Chondrocyte (in vitro differentiated cells): Measurements from ENCODE around the gene SNRNP25. TPM values are rescaled to one million over a fixed set of nuclear protein-coding genes. Genes with fewer than 3 reads are reported as not detected.

ENCODE experiments used
- DNase-seq: peaks from one replicate; pipeline ENCODE4 v3.0.0; 2021; ENCODE audit warnings: mixed read lengths, low spot score
- H3K27ac Mint-ChIP-seq: one replicate; pipeline ENCODE4 v1.8.0; 2021; ENCODE audit warnings: mild to moderate bottlenecking, moderate library complexity, mixed read lengths; ENCODE audit not compliant: unreplicated experiment
- H3K27me3 Mint-ChIP-seq: 2 replicates; pipeline ENCODE4 v1.8.0; 2021; ENCODE audit warnings: low read depth, mixed read lengths
- H3K36me3 Mint-ChIP-seq: 2 replicates; pipeline ENCODE4 v1.8.0; 2021; ENCODE audit warnings: low read depth, mixed read lengths
- H3K4me1 Mint-ChIP-seq: 2 replicates; pipeline ENCODE4 v1.8.0; 2021; ENCODE audit warnings: low read depth, mild to moderate bottlenecking, mixed read lengths
- H3K4me3 Mint-ChIP-seq: one replicate; pipeline ENCODE4 v1.8.0; 2021; ENCODE audit warnings: mild to moderate bottlenecking, moderate library complexity, mixed read lengths; ENCODE audit not compliant: unreplicated experiment
- H3K9me3 Mint-ChIP-seq: 2 replicates; pipeline ENCODE4 v1.8.0; 2021; ENCODE audit warnings: low read depth, mixed read lengths
- CTCF ChIP-seq: fragments of 200-600 bp; sonication (generic); IDR thresholded peaks from 2 replicates; pipeline ENCODE4 v1.5.0; 2021; ENCODE audit warnings: antibody characterized with exemption, mild to moderate bottlenecking, moderate library complexity
- total RNA-seq: library from RNA; stranded (reverse); gene quantifications from 3 replicates; pipeline ENCODE4 v1.2.1, GENCODE V29; 2021

Gene SNRNP25
- total RNA-seq, 1 donor from 2014 or later: 28.0 TPM

- H3K9me3 Mint-ChIP-seq: no peaks in the 10 kb centered on the region
- H3K4me3 Mint-ChIP-seq: no peak overlapping the region
- peaks cover 34% of the 10 kb centered on the region for H3K36me3 Mint-ChIP-seq
- H3K27me3 Mint-ChIP-seq: no peaks in the 10 kb centered on the region
- no peak for DNase-seq
- TF ChIP-seq CTCF: no peak
- peaks cover 16% of the 10 kb centered on the region for H3K4me1 Mint-ChIP-seq
- peak overlapping the region; percentile 59 for H3K27ac Mint-ChIP-seq
Observed at GRCh38 chr16:57711-58110, 4.1 kb downstream of the SNRNP25 start.

GRCh38 chr16:58491-59439, 5.1 kb downstream of the SNRNP25 start:
- H3K4me1 Mint-ChIP-seq: peaks cover 8% of the 10 kb centered on the region
- no peak overlapping the region for H3K4me3 Mint-ChIP-seq
- no peak for DNase-seq
- no peak for TF ChIP-seq CTCF
- no peaks in the 10 kb centered on the region for H3K27me3 Mint-ChIP-seq
- peaks cover 34% of the 10 kb centered on the region for H3K36me3 Mint-ChIP-seq
- H3K9me3 Mint-ChIP-seq: no peaks in the 10 kb centered on the region
- H3K27ac Mint-ChIP-seq: no peak overlapping the region

GRCh38 chr16:59440-60059, 5.9 kb downstream of the SNRNP25 start:
- H3K27ac Mint-ChIP-seq: no peak overlapping the region
- H3K36me3 Mint-ChIP-seq: peaks cover 36% of the 10 kb centered on the region
- no peak overlapping the region for H3K4me3 Mint-ChIP-seq
- peaks cover 3% of the 10 kb centered on the region for H3K4me1 Mint-ChIP-seq
- H3K27me3 Mint-ChIP-seq: no peaks in the 10 kb centered on the region
- TF ChIP-seq CTCF: no peak
- DNase-seq: no peak
- no peaks in the 10 kb centered on the region for H3K9me3 Mint-ChIP-seq

- H3K27me3 Mint-ChIP-seq: no peaks in the 10 kb centered on the region
- DNase-seq: no peak
- no peaks in the 10 kb centered on the region for H3K9me3 Mint-ChIP-seq
- peaks cover 36% of the 10 kb centered on the region for H3K36me3 Mint-ChIP-seq
- no peak overlapping the region for H3K4me3 Mint-ChIP-seq
- no peak for TF ChIP-seq CTCF
- H3K27ac Mint-ChIP-seq: no peak overlapping the region
- no peaks in the 10 kb centered on the region for H3K4me1 Mint-ChIP-seq
Observed at GRCh38 chr16:60166-60565, 6.5 kb downstream of the SNRNP25 start.

GRCh38 chr16:60929-61878, 7.6 kb downstream of the SNRNP25 start:
- Mint-ChIP-seq H3K4me1 (peaks cover 7% of the 10 kb centered on the region), H3K27me3 (no peaks in the 10 kb centered on the region), H3K27ac (no peak overlapping the region), H3K4me3 (no peak overlapping the region), H3K36me3 (peaks cover 33% of the 10 kb centered on the region), H3K9me3 (no peaks in the 10 kb centered on the region)
- no peak for TF ChIP-seq CTCF
- peak; percentile 88 for DNase-seq
